Hindlimb muscle (tissue), 1 donor: ENCODE data around the gene PAX2. TPM values are rescaled to one million over a fixed set of nuclear protein-coding genes. Genes with fewer than 3 reads are reported as not detected.

ENCODE experiments used
- DNase-seq: peaks from one replicate; pipeline ENCODE4 v3.0.0-alpha.2; 2013
- polyA plus RNA-seq: library from polyadenylated mRNA; unstranded; fragments of 120-200 nt; gene quantifications from one replicate; pipeline ENCODE4 v1.2.1, GENCODE V29; 2013; ENCODE audit not compliant: insufficient read length

Gene PAX2
- polyA plus RNA-seq, 1 donor, result not detected

GRCh38 chr10:100724531-100725027 lies 20.8 kb upstream of the PAX2 start:
- DNase-seq, result no peak

GRCh38 chr10:100725071-100725471 lies 20.3 kb upstream of the PAX2 start:
- no peak for DNase-seq

GRCh38 chr10:100725869-100726426 lies 19.4 kb upstream of the PAX2 start:
- DNase-seq, result no peak

GRCh38 chr10:100727808-100728207 lies 17.6 kb upstream of the PAX2 start:
- no peak for DNase-seq

GRCh38 chr10:100728928-100729861 lies 16.2 kb upstream of the PAX2 start:
- no peak for DNase-seq

GRCh38 chr10:100729862-100730724 lies 15.3 kb upstream of the PAX2 start:
- DNase-seq, result no peak

GRCh38 chr10:100730725-100731406 lies 14.5 kb upstream of the PAX2 start:
- no peak for DNase-seq

GRCh38 chr10:100731407-100732240 lies 13.8 kb upstream of the PAX2 start:
- DNase-seq, result no peak

- no peak for DNase-seq
These were observed 13.2 kb upstream of the PAX2 start for GRCh38 chr10:100732241-100732596.

- DNase-seq, result no peak
These were observed 12.1 kb upstream of the PAX2 start for GRCh38 chr10:100733329-100733728.

GRCh38 chr10:100734295-100735086 lies 10.9 kb upstream of the PAX2 start:
- no peak for DNase-seq

GRCh38 chr10:100735087-100735336 lies 10.4 kb upstream of the PAX2 start:
- DNase-seq, result no peak

- no peak for DNase-seq
These were observed 9.8 kb upstream of the PAX2 start for GRCh38 chr10:100735337-100736143.

GRCh38 chr10:100736144-100736808 lies 9.1 kb upstream of the PAX2 start:
- no peak for DNase-seq

GRCh38 chr10:100736809-100737354 lies 8.5 kb upstream of the PAX2 start:
- no peak for DNase-seq

- no peak for DNase-seq
These were observed 7.9 kb upstream of the PAX2 start for GRCh38 chr10:100737355-100738054.

GRCh38 chr10:100738055-100738827 lies 7.1 kb upstream of the PAX2 start:
- no peak for DNase-seq
